GM19043 (cell line): ENCODE results near the gene FAM76B.

Source experiments
- ATAC-seq: cut with Tn5 transposase; IDR thresholded peaks from one replicate; pipeline ENCODE4 v1.9.1; 2021; ENCODE audit warnings: low read depth; ENCODE audit not compliant: unreplicated experiment

Gene FAM76B

GRCh38 chr11:95792700-95793099, 3.1 kb upstream of the FAM76B start:
- ATAC-seq: no peak

- ATAC-seq: no peak
These were observed 2.6 kb upstream of the FAM76B start for GRCh38 chr11:95792200-95792599.

- no peak for ATAC-seq
These were observed 2.1 kb upstream of the FAM76B start for GRCh38 chr11:95791709-95792033.

GRCh38 chr11:95790933-95791708, 1.5 kb upstream of the FAM76B start:
- no peak for ATAC-seq

GRCh38 chr11:95790123-95790932, 746 bp upstream of the FAM76B start, which contains the start of gene CEP57:
Gene CEP57, plus strand, starts transcription at chr11:95790498. Its CDS starts 201 bp downstream, at chr11:95790699.
- ATAC-seq: peak; percentile 57

GRCh38 chr11:95788921-95789505, 569 bp downstream of the FAM76B start:
- ATAC-seq: no peak

- no peak for ATAC-seq
These were observed 9.0 kb downstream of the FAM76B start for GRCh38 chr11:95780544-95780943.

- no peak for ATAC-seq
These were observed 10.9 kb downstream of the FAM76B start for GRCh38 chr11:95778699-95779098.

GRCh38 chr11:95776859-95777258, 12.7 kb downstream of the FAM76B start:
- ATAC-seq: no peak

GRCh38 chr11:95768521-95768920, 21.1 kb downstream of the FAM76B start:
- ATAC-seq: no peak

- no peak for ATAC-seq
These were observed 22.1 kb downstream of the FAM76B start for GRCh38 chr11:95767498-95767897.

GRCh38 chr11:95766701-95767100, 22.9 kb downstream of the FAM76B start:
- no peak for ATAC-seq

GRCh38 chr11:95764267-95764898, 25.2 kb downstream of the FAM76B start:
- no peak for ATAC-seq

- ATAC-seq: no peak
These were observed 27.0 kb downstream of the FAM76B start for GRCh38 chr11:95762534-95762933.

GRCh38 chr11:95760941-95761340, 28.6 kb downstream of the FAM76B start:
- no peak for ATAC-seq

- no peak for ATAC-seq
These were observed 38.1 kb downstream of the FAM76B start for GRCh38 chr11:95751515-95751914.

GRCh38 chr11:95750101-95750500, 39.5 kb downstream of the FAM76B start:
- no peak for ATAC-seq

- no peak for ATAC-seq
These were observed 50.3 kb downstream of the FAM76B start for GRCh38 chr11:95739108-95739938.

- ATAC-seq: no peak
These were observed 52.8 kb downstream of the FAM76B start for GRCh38 chr11:95736809-95737208.

- ATAC-seq: no peak
These were observed 53.2 kb downstream of the FAM76B start for GRCh38 chr11:95736355-95736754.
